ENCODE results near the gene VPS26C. TPM values are rescaled to one million over a fixed set of nuclear protein-coding genes. Genes with fewer than 3 reads are reported as not detected.

The VPS26C gene
- total RNA-seq, 1 experiment from 2014 or later, result 43.2 TPM

DNA sequence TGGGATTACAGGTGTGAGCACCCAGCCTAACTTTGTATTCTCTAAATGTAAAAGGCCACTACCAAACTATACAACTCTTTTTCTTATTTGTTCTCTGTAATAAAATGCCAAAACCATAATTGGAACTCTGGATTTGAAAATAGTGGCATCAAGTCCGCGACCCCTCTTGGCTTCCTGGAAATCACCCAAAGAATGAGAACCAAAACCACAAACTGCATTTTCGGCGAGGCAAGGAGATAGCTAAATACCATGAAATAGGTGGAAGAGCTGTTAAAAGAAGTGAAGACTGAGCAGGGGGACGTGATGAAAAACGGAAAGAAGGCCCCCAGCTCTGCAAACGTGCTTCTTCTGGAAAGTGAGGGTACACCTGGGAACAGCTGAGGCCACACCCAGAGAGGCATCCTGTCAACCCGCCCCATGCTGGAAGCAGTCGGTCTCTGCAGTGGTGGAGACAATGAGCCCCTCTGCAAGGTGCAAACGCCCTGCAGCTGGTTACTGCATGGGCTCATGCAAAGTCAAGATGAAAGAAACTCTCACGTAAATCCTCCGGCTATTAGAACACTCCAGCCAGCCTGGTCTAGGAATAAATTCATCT lies 22.5 kb downstream of the VPS26C start:
- Histone ChIP-seq H3K4me1 (ENCODE audit: low read length) (peaks cover 7% of the 10 kb centered on the region; the same call in 1 of the 2 replicates), H2AFZ (ENCODE audit: low read length) (no peak overlapping the region), H3K9me3 (ENCODE audit: low read length) (no peaks in the 10 kb centered on the region), H3K9me2 (replicated peaks; ENCODE audit: insufficient read depth, low read length) (no peaks in the 10 kb centered on the region), H3K27ac (ENCODE audit: low read length) (no peak overlapping the region), H3K27me3 (ENCODE audit: low read length) (no peaks in the 10 kb centered on the region), H4K20me1 (ENCODE audit: insufficient read depth, low read depth, low read length) (no peaks in the 10 kb centered on the region), H3K36me3 (ENCODE audit: insufficient read depth, low read length) (no peaks in the 10 kb centered on the region), H3K79me2 (ENCODE audit: low read length) (peaks cover 97% of the 10 kb centered on the region), H3K4me2 (ENCODE audit: low read depth, low read length, poor library complexity, severe bottlenecking) (no peak overlapping the region), H3K4me3 (ENCODE audit: low read length) (no peak overlapping the region), H3K9ac (ENCODE audit: low read length) (no peak overlapping the region)
- no peak for DNase-seq

DNA sequence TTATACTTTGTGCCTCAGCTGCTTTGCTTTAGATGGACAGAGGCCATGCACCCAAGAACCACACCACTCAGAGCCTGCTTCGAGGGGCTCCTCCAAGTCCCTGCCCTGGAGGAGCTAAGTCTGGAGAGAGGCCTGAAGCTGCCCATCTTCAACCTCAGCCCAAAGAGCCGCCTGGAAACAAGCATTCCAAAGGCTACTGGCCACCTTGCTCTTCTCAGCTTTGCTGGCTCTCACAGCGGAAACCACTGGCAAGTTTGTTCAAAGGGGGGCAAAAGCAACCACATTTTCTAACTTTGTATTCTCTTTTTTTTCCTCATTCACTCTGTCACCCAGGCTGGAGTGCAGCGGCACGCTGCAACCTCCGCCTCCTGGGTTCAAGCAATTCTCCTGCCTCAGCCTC lies 23.2 kb downstream of the VPS26C start:
- Histone ChIP-seq H2AFZ (ENCODE audit: low read length) (no peak overlapping the region), H3K27me3 (ENCODE audit: low read length) (no peaks in the 10 kb centered on the region), H4K20me1 (ENCODE audit: insufficient read depth, low read depth, low read length) (no peaks in the 10 kb centered on the region), H3K4me1 (ENCODE audit: low read length) (peaks cover 7% of the 10 kb centered on the region; the same call in 1 of the 2 replicates), H3K9ac (ENCODE audit: low read length) (no peak overlapping the region), H3K9me3 (ENCODE audit: low read length) (no peaks in the 10 kb centered on the region), H3K79me2 (ENCODE audit: low read length) (peaks cover 95% of the 10 kb centered on the region), H3K4me2 (ENCODE audit: low read depth, low read length, poor library complexity, severe bottlenecking) (no peak overlapping the region), H3K9me2 (replicated peaks; ENCODE audit: insufficient read depth, low read length) (no peaks in the 10 kb centered on the region), H3K27ac (ENCODE audit: low read length) (no peak overlapping the region), H3K36me3 (ENCODE audit: insufficient read depth, low read length) (no peaks in the 10 kb centered on the region), H3K4me3 (ENCODE audit: low read length) (no peak overlapping the region)
- DNase-seq, result no peak

DNA sequence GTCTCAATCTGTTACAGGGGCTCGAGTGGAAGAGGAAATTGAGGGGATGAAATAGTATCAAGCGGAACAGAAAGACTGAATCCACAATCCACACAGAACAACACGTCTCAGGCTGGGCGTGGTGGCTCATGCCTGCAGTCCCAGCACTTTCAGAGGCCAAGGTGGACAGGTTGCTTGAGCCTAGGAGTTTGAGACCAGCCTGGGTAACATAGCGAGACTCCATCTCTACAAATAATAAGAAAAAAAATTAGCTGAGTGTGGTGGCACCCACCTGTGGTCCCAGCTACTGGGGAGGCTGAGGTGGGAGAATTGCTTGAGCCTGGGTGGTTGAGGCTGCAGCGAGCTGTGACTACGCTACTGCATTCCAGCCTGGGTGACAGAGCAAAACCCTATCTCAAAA lies 25.7 kb downstream of the VPS26C start:
- no peaks in the 10 kb centered on the region for H4K20me1 ChIP-seq (ENCODE audit: insufficient read depth, low read depth, low read length)
- H3K36me3 ChIP-seq (ENCODE audit: insufficient read depth, low read length), result peaks cover 5% of the 10 kb centered on the region; the same call in 1 of the 2 replicates
- H2AFZ ChIP-seq (ENCODE audit: low read length), result no peak overlapping the region
- no peak for DNase-seq
- H3K27ac ChIP-seq (ENCODE audit: low read length), result no peak overlapping the region
- peaks cover 3% of the 10 kb centered on the region; the same call in 1 of the 2 replicates for H3K4me1 ChIP-seq (ENCODE audit: low read length)
- H3K9me2 ChIP-seq (replicated peaks; ENCODE audit: insufficient read depth, low read length), result no peaks in the 10 kb centered on the region
- H3K4me2 ChIP-seq (ENCODE audit: low read depth, low read length, poor library complexity, severe bottlenecking), result no peak overlapping the region
- H3K9me3 ChIP-seq (ENCODE audit: low read length), result no peaks in the 10 kb centered on the region
- H3K9ac ChIP-seq (ENCODE audit: low read length), result no peak overlapping the region
- H3K79me2 ChIP-seq (ENCODE audit: low read length), result peaks cover 81% of the 10 kb centered on the region
- no peak overlapping the region for H3K4me3 ChIP-seq (ENCODE audit: low read length)
- no peaks in the 10 kb centered on the region for H3K27me3 ChIP-seq (ENCODE audit: low read length)

DNA sequence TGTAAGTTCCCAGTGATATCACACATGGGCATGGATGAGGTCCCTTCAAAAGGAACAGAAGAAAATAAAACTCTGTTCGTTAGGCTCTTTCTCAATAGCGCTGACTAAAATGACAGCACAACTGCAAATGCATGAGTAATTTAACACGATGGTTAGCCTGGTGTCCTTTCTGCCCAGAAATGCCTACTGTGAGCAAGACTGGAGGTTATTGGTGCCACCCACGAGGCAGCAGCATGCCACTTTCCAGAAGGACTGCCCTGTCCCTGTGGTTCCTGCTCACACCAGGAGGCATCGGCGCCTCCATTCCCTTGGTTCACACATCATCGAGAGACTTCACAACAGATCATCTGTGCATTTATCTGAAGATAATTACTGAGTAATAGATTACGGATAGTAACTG lies 26.2 kb downstream of the VPS26C start:
- no peak for DNase-seq
- no peaks in the 10 kb centered on the region for H3K27me3 ChIP-seq (ENCODE audit: low read length)
- H4K20me1 ChIP-seq (ENCODE audit: insufficient read depth, low read depth, low read length), result no peaks in the 10 kb centered on the region
- H3K9ac ChIP-seq (ENCODE audit: low read length), result no peak overlapping the region
- no peak overlapping the region for H3K27ac ChIP-seq (ENCODE audit: low read length)
- H3K9me2 ChIP-seq (replicated peaks; ENCODE audit: insufficient read depth, low read length), result no peaks in the 10 kb centered on the region
- H3K4me2 ChIP-seq (ENCODE audit: low read depth, low read length, poor library complexity, severe bottlenecking), result no peak overlapping the region
- peaks cover 9% of the 10 kb centered on the region; the same call in 1 of the 2 replicates for H3K36me3 ChIP-seq (ENCODE audit: insufficient read depth, low read length)
- peaks cover 81% of the 10 kb centered on the region for H3K79me2 ChIP-seq (ENCODE audit: low read length)
- H3K4me1 ChIP-seq (ENCODE audit: low read length), result no peaks in the 10 kb centered on the region; the same call in 1 of the 2 replicates
- H2AFZ ChIP-seq (ENCODE audit: low read length), result no peak overlapping the region
- H3K9me3 ChIP-seq (ENCODE audit: low read length), result no peaks in the 10 kb centered on the region
- H3K4me3 ChIP-seq (ENCODE audit: low read length), result no peak overlapping the region

DNA sequence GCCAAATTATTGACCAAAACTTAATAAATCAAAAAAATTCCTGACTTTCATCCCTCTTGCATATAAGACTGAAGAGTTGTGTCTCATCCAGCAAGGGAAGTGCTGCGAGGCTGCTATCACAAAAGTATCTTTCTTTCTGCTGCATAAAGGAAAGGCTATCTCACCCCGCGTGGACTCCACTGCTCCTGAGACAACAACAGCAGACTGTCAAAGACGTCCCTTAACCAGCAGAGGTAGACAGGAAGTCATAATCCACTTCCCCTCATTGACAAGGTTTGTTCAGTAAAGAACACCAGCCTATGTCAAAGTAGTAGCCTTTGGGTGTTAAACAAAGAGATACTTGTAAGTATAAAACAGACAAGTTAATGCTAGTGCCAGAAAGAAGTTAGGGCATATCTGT lies 29.4 kb downstream of the VPS26C start:
- no peak overlapping the region for H2AFZ ChIP-seq (ENCODE audit: low read length)
- H3K79me2 ChIP-seq (ENCODE audit: low read length), result peaks cover 58% of the 10 kb centered on the region
- H3K36me3 ChIP-seq (ENCODE audit: insufficient read depth, low read length), result peaks cover 15% of the 10 kb centered on the region; the same call in 1 of the 2 replicates
- no peak overlapping the region for H3K9ac ChIP-seq (ENCODE audit: low read length)
- no peaks in the 10 kb centered on the region for H3K27me3 ChIP-seq (ENCODE audit: low read length)
- H4K20me1 ChIP-seq (ENCODE audit: insufficient read depth, low read depth, low read length), result no peaks in the 10 kb centered on the region
- no peak for DNase-seq
- H3K4me1 ChIP-seq (ENCODE audit: low read length), result no peaks in the 10 kb centered on the region
- H3K9me2 ChIP-seq (replicated peaks; ENCODE audit: insufficient read depth, low read length), result no peaks in the 10 kb centered on the region
- H3K4me3 ChIP-seq (ENCODE audit: low read length), result no peak overlapping the region
- H3K27ac ChIP-seq (ENCODE audit: low read length), result no peak overlapping the region
- H3K9me3 ChIP-seq (ENCODE audit: low read length), result no peaks in the 10 kb centered on the region
- no peak overlapping the region for H3K4me2 ChIP-seq (ENCODE audit: low read depth, low read length, poor library complexity, severe bottlenecking)

DNA sequence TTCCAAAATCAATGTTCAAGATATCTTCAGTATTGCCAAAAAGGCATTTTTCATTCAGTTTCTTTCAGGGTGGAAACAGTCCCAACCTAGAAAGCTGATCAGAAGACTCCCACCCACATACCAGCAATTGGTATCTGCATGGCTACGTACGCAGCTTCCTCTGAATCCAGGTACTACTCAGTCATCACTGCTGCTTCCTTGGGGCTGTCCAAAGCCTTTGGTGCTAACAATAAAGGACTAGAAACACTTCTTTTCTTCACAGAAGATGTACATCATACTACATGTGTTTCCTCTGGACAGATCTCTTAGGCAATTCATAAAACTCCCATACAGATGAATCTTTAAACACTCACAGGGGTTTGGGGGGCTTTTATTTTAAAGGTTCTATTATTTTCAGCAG lies 29.8 kb downstream of the VPS26C start:
- Histone ChIP-seq H3K27ac (ENCODE audit: low read length) (no peak overlapping the region), H3K9ac (ENCODE audit: low read length) (no peak overlapping the region), H3K36me3 (ENCODE audit: insufficient read depth, low read length) (peaks cover 18% of the 10 kb centered on the region; the same call in 1 of the 2 replicates), H3K9me3 (ENCODE audit: low read length) (no peaks in the 10 kb centered on the region), H3K4me1 (ENCODE audit: low read length) (no peaks in the 10 kb centered on the region), H2AFZ (ENCODE audit: low read length) (no peak overlapping the region), H3K4me2 (ENCODE audit: low read depth, low read length, poor library complexity, severe bottlenecking) (no peak overlapping the region), H3K27me3 (ENCODE audit: low read length) (no peaks in the 10 kb centered on the region), H4K20me1 (ENCODE audit: insufficient read depth, low read depth, low read length) (no peaks in the 10 kb centered on the region), H3K79me2 (ENCODE audit: low read length) (peaks cover 58% of the 10 kb centered on the region), H3K9me2 (replicated peaks; ENCODE audit: insufficient read depth, low read length) (no peaks in the 10 kb centered on the region), H3K4me3 (ENCODE audit: low read length) (no peak overlapping the region)
- DNase-seq, result no peak

DNA sequence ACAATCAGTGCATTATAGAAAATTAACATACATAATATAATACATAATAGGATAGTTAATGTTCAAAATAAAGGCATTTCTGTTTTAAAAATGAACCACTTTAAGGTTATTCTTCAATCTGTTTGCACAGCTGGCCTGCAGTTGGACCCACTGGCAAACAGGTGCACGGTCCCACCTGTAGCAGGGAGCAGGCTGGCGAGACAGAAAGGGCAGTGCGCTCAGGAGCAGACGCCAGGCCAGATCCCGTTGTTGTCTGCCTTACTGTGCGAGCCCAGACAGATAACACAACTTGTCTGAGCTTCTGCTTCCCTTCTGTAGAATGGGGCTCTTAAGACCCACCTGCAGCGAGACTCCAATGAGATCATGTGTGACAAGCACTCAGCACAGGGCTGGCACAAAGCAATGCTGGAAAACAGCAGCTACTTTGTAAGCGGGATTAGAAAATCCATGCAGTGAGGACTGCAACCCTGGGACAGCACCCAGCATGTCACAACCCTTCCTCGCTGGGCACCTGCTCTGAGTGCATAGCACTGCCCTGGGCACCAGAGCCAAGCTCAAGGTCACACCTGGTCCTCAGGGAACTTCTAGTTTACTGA lies 33.5 kb downstream of the VPS26C start:
- peaks cover 54% of the 10 kb centered on the region for H3K79me2 ChIP-seq (ENCODE audit: low read length)
- no peak for DNase-seq
- H3K9me3 ChIP-seq (ENCODE audit: low read length), result no peaks in the 10 kb centered on the region
- no peak overlapping the region for H3K9ac ChIP-seq (ENCODE audit: low read length)
- peaks cover 31% of the 10 kb centered on the region; the same call in 1 of the 2 replicates for H3K36me3 ChIP-seq (ENCODE audit: insufficient read depth, low read length)
- no peak overlapping the region for H3K27ac ChIP-seq (ENCODE audit: low read length)
- no peaks in the 10 kb centered on the region for H3K9me2 ChIP-seq (replicated peaks; ENCODE audit: insufficient read depth, low read length)
- 0 out of 2 replicates have a peak, but pooled peaks cover 7% of the 10 kb centered on the region for H4K20me1 ChIP-seq (ENCODE audit: insufficient read depth, low read depth, low read length)
- H3K4me1 ChIP-seq (ENCODE audit: low read length), result no peaks in the 10 kb centered on the region
- H3K4me2 ChIP-seq (ENCODE audit: low read depth, low read length, poor library complexity, severe bottlenecking), result no peak overlapping the region
- H3K4me3 ChIP-seq (ENCODE audit: low read length), result no peak overlapping the region
- H3K27me3 ChIP-seq (ENCODE audit: low read length), result no peaks in the 10 kb centered on the region
- H2AFZ ChIP-seq (ENCODE audit: low read length), result no peak overlapping the region

DNA sequence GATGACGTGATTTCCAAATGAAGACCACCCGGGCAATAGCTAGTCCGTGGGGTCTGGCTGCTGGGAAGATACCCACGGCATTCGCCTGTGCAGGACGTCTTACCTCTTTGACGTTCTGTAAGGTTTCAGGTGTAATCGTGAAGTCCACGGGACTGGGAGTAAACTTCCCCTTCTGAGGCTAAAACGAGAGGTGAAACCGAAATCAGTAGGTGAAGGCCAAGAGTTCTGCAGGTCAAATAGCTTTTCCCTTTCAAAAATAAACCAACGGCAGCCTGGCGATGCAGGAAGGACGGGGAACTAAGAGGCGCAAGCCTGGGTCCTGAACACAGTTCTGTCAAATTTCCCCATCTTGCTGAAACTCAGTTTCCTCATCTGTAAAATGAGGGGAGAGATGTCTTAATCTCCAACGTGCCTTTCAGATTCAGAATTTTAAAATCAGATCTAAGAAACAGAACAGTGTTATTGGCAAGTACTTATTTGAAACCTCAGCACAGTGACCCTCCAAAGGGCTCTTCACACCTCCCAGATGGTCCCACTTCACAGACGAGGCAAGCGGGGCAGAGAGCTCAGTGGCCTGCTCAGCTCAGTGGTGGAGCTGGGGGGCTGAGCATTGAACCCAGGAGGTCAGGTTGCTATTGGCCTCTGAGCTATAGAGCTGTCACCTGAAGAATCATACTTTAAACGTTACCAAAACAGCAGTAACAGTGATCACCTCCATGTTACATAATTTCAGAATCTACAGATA lies 34.7 kb downstream of the VPS26C start:
- H3K9me2 ChIP-seq (replicated peaks; ENCODE audit: insufficient read depth, low read length), result no peaks in the 10 kb centered on the region

More for the DNA sequence above, 34.7 kb downstream of the VPS26C start:
- no peak overlapping the region for H3K4me2 ChIP-seq (ENCODE audit: low read depth, low read length, poor library complexity, severe bottlenecking)
- no peak for DNase-seq
- peaks cover 57% of the 10 kb centered on the region for H3K79me2 ChIP-seq (ENCODE audit: low read length)
- no peaks in the 10 kb centered on the region for H3K9me3 ChIP-seq (ENCODE audit: low read length)
- H2AFZ ChIP-seq (ENCODE audit: low read length), result no peak overlapping the region
- no peaks in the 10 kb centered on the region for H3K27me3 ChIP-seq (ENCODE audit: low read length)
- H3K27ac ChIP-seq (ENCODE audit: low read length), result no peak overlapping the region
- 0 out of 2 replicates have a peak, but pooled peaks cover 7% of the 10 kb centered on the region for H4K20me1 ChIP-seq (ENCODE audit: insufficient read depth, low read depth, low read length)
- H3K4me3 ChIP-seq (ENCODE audit: low read length), result no peak overlapping the region
- H3K36me3 ChIP-seq (ENCODE audit: insufficient read depth, low read length), result peaks cover 35% of the 10 kb centered on the region; the same call in 1 of the 2 replicates
- H3K4me1 ChIP-seq (ENCODE audit: low read length), result no peaks in the 10 kb centered on the region
- no peak overlapping the region for H3K9ac ChIP-seq (ENCODE audit: low read length)
